CD4-positive, alpha-beta T cell treated with Interleukin-4 for 1 hour (primary cell): ENCODE measurements around the gene CCNJ.
"Not testable (repeated sequence)": the region's sequence is repeated elsewhere in the genome, so short reads cannot be mapped to it uniquely, and the experiment has no call there.

ENCODE experiments used
- DNase-seq, 2 donors: peaks; one replicate each; pipeline ENCODE4 v3.0.0-alpha.2; 2020 to 2022

The CCNJ gene

GRCh38 chr10:96043033-96043892, at the start of gene CCNJ:
CCNJ (plus strand) TSS chr10:96043583; CDS start chr10:96044394, 811 bp downstream.
- peak; percentile 85 for DNase-seq

- not testable (repeated sequence) for DNase-seq
Measured at GRCh38 chr10:95994376-95994775, 49.0 kb upstream of the CCNJ start.

DNA sequence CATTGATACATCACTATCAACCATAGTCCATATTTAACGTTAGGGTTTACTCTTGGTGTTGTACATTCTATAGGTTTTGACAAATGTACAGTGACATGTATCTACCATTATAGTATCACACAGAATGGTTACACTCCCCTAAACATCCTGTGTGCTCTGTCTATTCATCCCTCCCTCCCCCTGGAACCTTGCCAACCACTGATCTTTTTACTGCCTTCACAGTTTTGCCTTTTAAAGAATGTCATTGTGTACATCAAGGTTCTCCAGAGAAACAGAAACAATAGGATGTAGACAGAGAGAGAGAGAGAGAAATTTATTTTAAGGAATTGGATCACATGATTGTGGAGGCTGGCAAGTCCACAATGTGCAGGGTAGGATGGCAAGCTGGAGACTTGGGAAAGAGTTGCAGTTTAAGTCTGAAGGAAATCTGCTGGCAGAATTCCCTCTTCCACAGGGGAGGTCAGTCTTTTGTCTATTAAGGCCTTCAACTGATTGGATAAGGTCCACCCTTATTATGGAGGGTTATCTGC, 45.1 kb upstream of the CCNJ start:
- DNase-seq: no peak

DNA sequence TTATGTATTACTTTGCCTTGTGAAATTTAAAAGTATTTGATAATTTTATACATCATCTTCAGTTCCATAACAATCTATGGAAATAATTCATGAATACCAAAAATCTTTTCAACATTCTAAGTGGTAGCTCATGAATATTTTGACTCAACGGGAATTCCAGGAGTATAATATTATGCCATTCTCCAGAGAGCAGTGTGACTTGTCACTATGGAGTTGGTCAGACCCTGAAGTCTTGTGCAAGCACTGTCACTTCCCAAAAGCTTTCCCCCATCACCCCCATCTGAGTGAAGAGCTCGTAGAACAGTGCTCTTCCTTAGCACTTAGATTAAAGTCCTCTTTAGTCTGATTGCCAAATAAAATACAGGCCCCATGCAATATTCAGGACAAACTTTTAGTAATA, 29.4 kb upstream of the CCNJ start:
- no peak for DNase-seq

GRCh38 chr10:96014473-96015102, 28.8 kb upstream of the CCNJ start:
- no peak for DNase-seq

DNA sequence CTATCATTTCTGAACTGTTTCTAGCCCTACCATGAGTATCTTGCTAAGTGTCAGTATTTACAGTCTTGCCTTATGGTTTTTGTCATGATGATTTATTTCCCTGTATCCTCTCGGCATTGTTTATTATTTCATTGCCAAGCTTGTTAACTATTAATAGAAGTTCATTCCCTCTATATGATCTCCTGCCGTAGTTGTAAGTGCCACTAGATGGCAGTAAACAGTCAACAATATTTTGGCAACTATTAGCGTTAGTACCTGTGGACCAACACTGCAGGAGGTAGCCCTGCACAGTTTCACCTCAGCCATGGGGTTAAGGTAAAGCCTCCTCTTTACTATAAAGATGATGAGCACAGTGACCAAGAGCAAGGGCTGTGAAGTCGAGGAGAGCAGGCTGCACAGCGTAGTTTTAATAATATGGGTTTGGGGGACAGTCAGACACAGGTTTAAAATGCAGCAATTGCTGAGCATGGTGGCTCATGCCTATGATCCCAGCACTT, 26.1 kb upstream of the CCNJ start:
- DNase-seq: peak; percentile 18 to 59

DNA sequence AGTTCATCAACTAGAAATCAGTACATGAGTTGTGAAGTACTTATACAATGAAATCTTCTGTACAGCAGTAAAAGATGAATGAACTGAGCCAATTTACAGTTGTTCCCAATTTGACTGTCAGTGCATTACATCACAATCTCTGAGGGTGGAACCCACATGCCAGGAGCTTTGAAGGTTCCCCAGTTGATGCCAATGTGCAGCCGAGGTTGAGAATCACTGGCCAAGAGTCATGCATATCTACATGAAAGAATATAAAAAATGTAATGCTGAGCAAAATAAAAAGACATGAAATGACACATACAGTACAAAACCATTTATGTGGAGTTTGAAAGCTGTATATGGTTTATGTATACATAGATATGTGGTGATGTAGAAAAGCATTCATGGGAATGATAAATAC, 22.1 kb upstream of the CCNJ start:
- DNase-seq: no peak

- DNase-seq: no peak
Measured at GRCh38 chr10:96022739-96023138, 20.6 kb upstream of the CCNJ start.

GRCh38 chr10:96023168-96023567, 20.2 kb upstream of the CCNJ start:
- no peak for DNase-seq

DNA sequence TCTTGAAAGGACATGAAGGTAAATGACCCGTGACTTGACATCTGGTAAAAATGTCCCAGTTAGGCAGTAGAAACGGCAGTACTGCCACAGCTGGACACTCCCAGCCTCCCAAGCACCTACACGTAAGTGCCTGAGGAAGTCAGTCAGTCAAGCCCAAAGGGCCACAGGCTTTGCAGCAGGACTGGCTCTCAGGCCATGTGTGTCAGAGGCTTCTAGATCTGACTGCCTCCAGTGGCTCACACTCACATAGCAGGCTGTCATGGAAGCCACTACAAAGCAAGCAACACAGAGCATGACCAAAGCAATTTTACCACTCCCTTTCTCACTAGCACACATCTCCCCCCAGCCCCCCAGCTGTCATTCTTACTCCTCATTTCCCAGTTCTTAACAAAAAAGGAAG, 17.8 kb upstream of the CCNJ start:
- DNase-seq: no peak

GRCh38 chr10:96034625-96035024, 8.8 kb upstream of the CCNJ start:
- DNase-seq: no peak

DNA sequence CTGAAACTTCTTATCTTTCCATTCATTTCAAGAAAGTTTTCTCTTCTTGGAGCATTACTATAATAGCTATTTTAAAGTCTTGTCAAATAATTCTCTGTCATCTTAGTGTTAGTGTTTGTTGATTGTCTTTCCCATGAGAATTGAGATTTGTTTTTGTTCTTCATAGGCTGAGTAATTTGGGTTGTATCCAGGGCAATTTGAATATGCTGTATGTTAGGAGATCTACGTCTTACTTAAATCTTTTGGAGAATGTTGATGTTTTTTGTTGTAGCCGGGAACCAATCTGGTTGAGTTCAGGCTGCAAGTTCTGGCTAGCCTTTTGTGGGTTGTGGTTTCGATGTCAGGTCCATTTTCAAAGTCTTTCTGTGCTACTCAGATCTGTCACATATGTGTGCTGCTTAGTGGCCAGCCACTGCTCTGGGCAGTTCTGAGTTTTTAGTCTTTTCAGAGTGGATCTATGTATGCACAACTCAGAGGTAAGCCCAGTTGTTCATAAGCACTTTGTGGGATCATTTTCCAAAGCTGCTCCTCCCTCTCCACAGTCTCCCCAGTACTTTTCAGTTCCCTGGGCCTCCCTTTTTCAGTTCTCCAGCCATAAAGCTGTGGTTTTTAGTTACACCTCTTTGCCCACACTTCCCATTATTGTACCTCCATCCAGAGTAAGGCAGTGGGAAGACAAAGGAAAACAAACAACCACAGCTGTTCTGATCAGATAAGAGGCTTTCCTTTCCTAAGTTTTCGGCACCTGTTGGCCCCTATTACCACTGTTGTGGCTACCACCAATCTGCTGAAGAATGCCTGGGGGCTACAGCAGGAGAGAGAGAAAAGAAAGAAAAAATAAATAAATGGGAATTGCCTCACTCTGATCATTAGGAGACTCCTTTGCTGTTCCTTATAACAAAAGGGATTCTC, 4.7 kb upstream of the CCNJ start:
- no peak for DNase-seq

- DNase-seq: no peak
Measured at GRCh38 chr10:96041146-96041545, 2.2 kb upstream of the CCNJ start.

- peak; percentile 32 to 39 for DNase-seq
Measured at GRCh38 chr10:96043893-96044715, 721 bp downstream of the CCNJ start.

- peak in 1 of 2 donors; percentile 4 for DNase-seq
Measured at GRCh38 chr10:96044736-96045135, 1.4 kb downstream of the CCNJ start.

DNA sequence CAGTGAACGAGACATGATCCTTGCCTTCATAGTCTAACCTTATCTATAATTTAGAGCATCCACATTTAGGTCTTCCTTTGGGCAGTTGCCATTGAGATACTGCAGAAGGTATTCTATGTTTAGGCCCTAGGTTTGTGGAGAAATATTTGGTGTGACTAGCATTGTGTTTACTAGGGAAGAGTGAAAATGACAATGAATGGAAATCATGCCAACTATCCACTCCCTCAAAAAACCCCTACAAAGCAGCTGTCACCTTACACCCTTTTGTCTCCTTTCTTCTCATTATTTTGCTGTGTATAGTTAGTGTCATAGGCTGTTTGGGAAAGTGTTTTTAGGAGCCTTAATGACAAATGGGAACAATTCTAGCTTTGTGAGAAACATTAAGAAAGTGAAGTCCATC, 3.2 kb downstream of the CCNJ start:
- DNase-seq: no peak

DNA sequence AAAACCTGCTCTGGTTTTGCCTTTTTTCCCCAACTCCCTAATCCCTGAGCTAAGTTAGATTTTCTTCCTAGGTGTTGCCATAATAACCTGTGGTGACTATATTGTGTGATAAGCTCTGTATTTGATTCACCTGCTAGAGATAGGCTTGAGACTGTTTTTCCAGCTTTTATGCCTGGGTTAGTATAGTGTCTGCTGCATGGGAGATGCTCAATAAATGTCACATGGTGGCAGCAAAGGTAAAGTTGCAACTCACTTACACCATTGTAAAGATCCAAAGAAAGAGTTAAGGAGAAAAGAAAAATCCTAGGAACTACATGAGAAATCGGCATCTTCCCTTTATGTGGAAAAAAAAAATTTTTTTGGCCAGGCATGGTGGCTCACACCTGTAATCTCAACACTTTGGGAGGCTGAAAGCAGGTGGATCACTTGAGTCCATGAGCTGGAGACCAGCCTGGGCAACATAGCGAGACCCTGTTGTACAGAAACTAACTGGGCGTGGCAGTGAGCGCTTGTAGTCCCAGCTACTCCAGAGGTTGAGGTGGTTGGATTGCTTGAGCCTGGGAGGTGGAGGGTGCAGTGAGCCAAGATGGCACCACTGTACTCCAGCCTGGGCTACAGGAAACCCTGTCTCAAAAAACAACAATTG, 3.7 kb downstream of the CCNJ start:
- no peak for DNase-seq

- DNase-seq: not testable (repeated sequence)
Measured at GRCh38 chr10:96047925-96048324, 4.5 kb downstream of the CCNJ start.

GRCh38 chr10:96049340-96049739, 6.0 kb downstream of the CCNJ start:
- DNase-seq: no peak

DNA sequence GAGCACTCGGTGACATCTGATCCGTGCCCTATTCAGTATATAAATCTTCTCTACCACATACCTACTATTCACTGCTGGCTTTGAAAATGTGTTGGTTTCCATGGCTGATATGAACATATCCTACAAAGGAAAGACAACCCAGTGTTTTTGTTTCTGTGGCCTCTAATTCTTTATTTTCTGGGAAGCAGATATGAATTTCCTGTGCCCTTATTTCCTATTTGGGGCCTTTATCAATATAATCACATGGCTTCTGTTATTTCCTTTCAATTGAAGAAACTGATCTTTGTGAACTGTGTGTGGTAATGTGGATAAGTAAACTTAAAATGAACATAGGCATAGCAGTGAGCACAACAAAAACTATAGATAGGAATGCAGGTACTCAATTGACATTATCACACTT, 10.6 kb downstream of the CCNJ start:
- no peak for DNase-seq

DNA sequence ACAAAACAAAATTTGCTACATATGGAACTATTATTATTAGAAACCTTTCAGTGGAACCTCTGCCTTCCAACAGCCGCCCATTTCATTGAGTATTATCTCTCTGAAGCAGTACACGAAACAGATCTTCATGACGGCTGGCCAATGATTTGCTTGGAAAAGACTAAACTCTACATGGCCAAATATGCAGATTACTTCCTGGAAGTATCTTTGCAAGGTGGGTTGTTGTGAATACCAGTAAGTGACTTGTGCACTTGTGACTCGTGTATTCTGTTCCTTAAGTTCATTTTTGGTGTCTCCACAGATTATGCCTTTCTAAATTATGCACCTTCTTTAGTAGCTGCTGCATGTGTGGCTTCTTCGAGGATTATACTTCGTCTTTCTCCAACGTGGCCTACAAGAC, 13.4 kb downstream of the CCNJ start:
- no peak for DNase-seq
